Sigmoid colon (tissue), 7 donors: Measurements from ENCODE around the gene MPO. TPM values are rescaled to one million over a fixed set of nuclear protein-coding genes. Genes with fewer than 3 reads are reported as not detected.

Source experiments
- DNase-seq: peaks from one replicate; pipeline ENCODE4 v3.0.0-alpha.2; 2019
- H3K27ac ChIP-seq, 4 donors: fragments of 200-600 bp; sonication (generic); one replicate each; pipeline ENCODE4 v1.5.1; 2016 to 2019; ENCODE audit warnings: mild to moderate bottlenecking in 1 of 4
- H3K27me3 ChIP-seq, 3 donors: fragments of 200-600 bp; sonication (generic); one replicate each; pipeline ENCODE4 v1.5.1; 2019; ENCODE audit warnings: mild to moderate bottlenecking in 1 of 3
- H3K36me3 ChIP-seq, 4 donors: fragments of 200-600 bp; sonication (generic); one replicate each; pipeline ENCODE4 v1.5.1; 2016 to 2019
- H3K4me1 ChIP-seq, 4 donors: fragments of 200-600 bp; sonication (generic); one replicate each; pipeline ENCODE4 v1.5.1; 2017 to 2019
- H3K4me3 ChIP-seq, 4 donors: fragments of 200-600 bp; sonication (generic); one replicate each; pipeline ENCODE4 v1.5.1; 2017 to 2019; ENCODE audit warnings: mild to moderate bottlenecking in 2 of 4, moderate library complexity in 1 of 4
- H3K9me3 ChIP-seq, 4 donors: fragments of 200-600 bp in 3 of 4; sonication (generic) in 3 of 4; one replicate each; pipeline versions ENCODE4 v1.5.1 to v1.6.1; 2013 to 2019
- EP300 ChIP-seq, 4 donors: sonication (generic); formaldehyde crosslinking; IDR thresholded peaks; one replicate each; pipeline ENCODE4 v1.6.1; 2017; ENCODE audit warnings: antibody characterized with exemption in 4 of 4
- POLR2A ChIP-seq, 2 donors: fragments of 450-650 bp; IDR thresholded peaks; one replicate each; pipeline ENCODE4 v1.6.1; 2016; ENCODE audit warnings: antibody characterized with exemption in 2 of 2, mild to moderate bottlenecking in 2 of 2, moderate library complexity in 2 of 2
- POLR2AphosphoS5 ChIP-seq, 4 donors: sonication (generic); formaldehyde crosslinking; IDR thresholded peaks; one replicate each; pipeline ENCODE4 v1.6.1; 2017; ENCODE audit warnings: antibody characterized with exemption in 4 of 4
- WGBS, 2 donors: extraction: QIAGEN DNeasy Blood & Tissue Kit; methylation state at CpG; one replicate each; pipeline ENCODE4 v1.1.7; 2013; 5-methylcytosine and 5-hydroxymethylcytosine counted together
- intact Hi-C: fragments of 100-400 bp; cut with DNase I; formaldehyde crosslinking; loops from one replicate; pipeline ENCODE4 v1.15.1; 2023
- polyA plus RNA-seq, 3 donors: library from polyadenylated mRNA; stranded (reverse); fragments of 200-250 nt; gene quantifications; one replicate each; pipeline ENCODE4 v1.2.3, GENCODE V29; 2013
- total RNA-seq, 4 donors: library from RNA; depleted of rRNA; stranded (reverse); fragments of >200 nt; gene quantifications; one replicate each; pipeline ENCODE4 v1.1.0, GENCODE V29; 2016
- TF ChIP-seq, protein P1 (sequence below), 4 experiments: fragments of 450-650 bp in 3 of 4; fragments of 200-600 bp in 1 of 4; IDR thresholded peaks; one replicate each; pipeline ENCODE4 v1.5.1; 2016 to 2019; ENCODE audit warnings: antibody characterized with exemption in 4 of 4, mild to moderate bottlenecking in 3 of 4, moderate library complexity in 2 of 4
- donor health status: healthy with polysubstance abuse.
- donor health status: Bipolar disorder and iron deficiency.
- donor health status: healthy.

Gene MPO
- total and polyA plus RNA-seq, 7 donors: 0.36 to 0.44 TPM; not detected in 5

GRCh38 chr17:58322581-58323185 lies 41.9 kb upstream of the MPO start:
- no peak overlapping the region for H3K4me3 ChIP-seq
- H3K4me1 ChIP-seq: peaks cover 0 to 26% (median 22%) of the 10 kb centered on the region in 4 donors
- no peak for DNase-seq
- H3K9me3 ChIP-seq: no peaks in the 10 kb centered on the region
- TF ChIP-seq, protein P1, sequence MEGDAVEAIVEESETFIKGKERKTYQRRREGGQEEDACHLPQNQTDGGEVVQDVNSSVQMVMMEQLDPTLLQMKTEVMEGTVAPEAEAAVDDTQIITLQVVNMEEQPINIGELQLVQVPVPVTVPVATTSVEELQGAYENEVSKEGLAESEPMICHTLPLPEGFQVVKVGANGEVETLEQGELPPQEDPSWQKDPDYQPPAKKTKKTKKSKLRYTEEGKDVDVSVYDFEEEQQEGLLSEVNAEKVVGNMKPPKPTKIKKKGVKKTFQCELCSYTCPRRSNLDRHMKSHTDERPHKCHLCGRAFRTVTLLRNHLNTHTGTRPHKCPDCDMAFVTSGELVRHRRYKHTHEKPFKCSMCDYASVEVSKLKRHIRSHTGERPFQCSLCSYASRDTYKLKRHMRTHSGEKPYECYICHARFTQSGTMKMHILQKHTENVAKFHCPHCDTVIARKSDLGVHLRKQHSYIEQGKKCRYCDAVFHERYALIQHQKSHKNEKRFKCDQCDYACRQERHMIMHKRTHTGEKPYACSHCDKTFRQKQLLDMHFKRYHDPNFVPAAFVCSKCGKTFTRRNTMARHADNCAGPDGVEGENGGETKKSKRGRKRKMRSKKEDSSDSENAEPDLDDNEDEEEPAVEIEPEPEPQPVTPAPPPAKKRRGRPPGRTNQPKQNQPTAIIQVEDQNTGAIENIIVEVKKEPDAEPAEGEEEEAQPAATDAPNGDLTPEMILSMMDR (IDR thresholded peaks at IDR 0.05): no peak
- no peak for TF ChIP-seq EP300 (IDR thresholded peaks at IDR 0.05)
- TF ChIP-seq POLR2AphosphoS5 (IDR thresholded peaks at IDR 0.05): no peak
- no peak for TF ChIP-seq POLR2A (IDR thresholded peaks at IDR 0.05)
- H3K36me3 ChIP-seq: peaks cover 0 to 8% (median 0%) of the 10 kb centered on the region in 4 donors
- H3K27ac ChIP-seq: no peak overlapping the region
- intact Hi-C loops: loop anchor here (5.0 kb wide), 3 partner anchors 95 to 190 kb away; partner anchors contain the start of genes MKS1, MTMR4 and RNF43
- WGBS, 2 donors: 97 to 98% methylated on average over 9 of the region's 9 CpGs
- peaks cover 0 to 6% (median 0%) of the 10 kb centered on the region in 3 donors for H3K27me3 ChIP-seq

GRCh38 chr17:58321571-58322525 lies 41.1 kb upstream of the MPO start:
- no peak for DNase-seq
- Histone ChIP-seq H3K4me1 (peaks cover 0 to 26% (median 22%) of the 10 kb centered on the region in 4 donors), H3K27ac (no peak overlapping the region), H3K27me3 (peaks cover 0 to 6% (median 0%) of the 10 kb centered on the region in 3 donors), H3K4me3 (no peak overlapping the region), H3K9me3 (no peaks in the 10 kb centered on the region), H3K36me3 (peaks cover 0 to 8% (median 0%) of the 10 kb centered on the region in 4 donors)
- TF ChIP-seq POLR2A (IDR thresholded peaks at IDR 0.05): no peak
- no peak for TF ChIP-seq EP300 (IDR thresholded peaks at IDR 0.05)
- TF ChIP-seq, protein P1 (IDR thresholded peaks at IDR 0.05): no peak
- no peak for TF ChIP-seq POLR2AphosphoS5 (IDR thresholded peaks at IDR 0.05)
- intact Hi-C loops: loop anchor here (5.0 kb wide), 3 partner anchors 95 to 190 kb away; partner anchors contain the start of genes MKS1, MTMR4 and RNF43
- 92 to 95% methylated on average over 18 of the region's 18 CpGs for WGBS, 2 donors

DNA sequence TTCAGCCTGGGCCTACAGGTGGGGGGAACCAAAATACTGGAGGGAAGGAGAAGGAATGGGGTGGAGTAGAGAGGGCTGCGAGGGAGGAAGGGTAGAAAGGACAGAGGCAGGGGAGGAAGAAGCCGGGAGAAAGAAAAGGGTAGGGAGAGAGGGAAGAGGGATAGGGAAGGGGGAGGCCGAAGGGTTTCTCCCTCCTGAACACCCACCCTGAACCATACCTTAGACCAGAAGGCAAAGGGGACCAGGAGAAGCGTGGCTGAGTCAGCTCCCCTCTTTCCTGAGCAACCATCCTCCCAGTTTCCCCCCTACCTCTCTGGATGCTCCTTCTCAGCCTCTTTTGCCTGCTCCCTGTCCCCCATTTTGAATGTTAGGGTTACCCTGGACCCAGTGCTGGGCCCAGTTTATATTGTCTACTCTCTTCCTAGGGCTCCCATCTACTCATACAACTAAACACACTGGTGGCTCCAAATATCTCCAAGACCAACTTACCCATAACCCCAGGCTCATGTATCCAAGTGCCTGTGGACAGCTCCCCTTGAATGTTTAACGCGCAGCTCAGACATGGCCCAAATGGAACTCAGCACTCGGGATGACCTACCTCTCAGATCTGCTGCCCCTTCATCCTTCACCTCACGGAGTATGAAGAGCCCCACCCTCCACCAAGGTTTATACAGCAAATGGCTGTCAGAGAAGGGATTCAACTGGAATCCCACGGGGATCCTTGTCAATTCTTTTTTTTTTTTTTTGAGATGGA lies 40.0 kb upstream of the MPO start:
- no peak for TF ChIP-seq EP300 (IDR thresholded peaks at IDR 0.05)
- TF ChIP-seq, protein P1 (IDR thresholded peaks at IDR 0.05): no peak
- no peak for TF ChIP-seq POLR2A (IDR thresholded peaks at IDR 0.05)
- no peak for TF ChIP-seq POLR2AphosphoS5 (IDR thresholded peaks at IDR 0.05)
- no peak overlapping the region for H3K4me3 ChIP-seq
- 94 to 95% methylated on average over 9 of the region's 9 CpGs for WGBS, 2 donors
- H3K9me3 ChIP-seq: no peaks in the 10 kb centered on the region
- peak; percentile 27 for DNase-seq
- peaks cover 0 to 26% (median 22%) of the 10 kb centered on the region in 4 donors for H3K4me1 ChIP-seq
- peaks cover 0 to 6% (median 0%) of the 10 kb centered on the region in 3 donors for H3K27me3 ChIP-seq
- intact Hi-C loops: loop anchor here (5.0 kb wide), 3 partner anchors 97 to 192 kb away; partner anchors contain the start of genes MKS1, MTMR4 and RNF43
- H3K27ac ChIP-seq: no peak overlapping the region
- H3K36me3 ChIP-seq: peaks cover 0 to 8% (median 0%) of the 10 kb centered on the region in 4 donors

- peaks cover 0 to 23% (median 17%) of the 10 kb centered on the region in 4 donors for H3K4me1 ChIP-seq
- no peak overlapping the region for H3K4me3 ChIP-seq
- WGBS, 2 donors: 95 to 98% methylated on average over 7 of the region's 7 CpGs
- no peak overlapping the region for H3K27ac ChIP-seq
- H3K36me3 ChIP-seq: peaks cover 0 to 8% (median 0%) of the 10 kb centered on the region in 4 donors
- peaks cover 0 to 6% (median 0%) of the 10 kb centered on the region in 3 donors for H3K27me3 ChIP-seq
- TF ChIP-seq POLR2AphosphoS5 (IDR thresholded peaks at IDR 0.05): no peak
- no peak for TF ChIP-seq EP300 (IDR thresholded peaks at IDR 0.05)
- TF ChIP-seq, protein P1 (IDR thresholded peaks at IDR 0.05): no peak
- no peak for TF ChIP-seq POLR2A (IDR thresholded peaks at IDR 0.05)
- peak; percentile 50 for DNase-seq
- intact Hi-C loops: loop anchor here (5.0 kb wide), 3 partner anchors 97 to 192 kb away; partner anchors contain the start of genes MKS1, MTMR4 and RNF43
- no peaks in the 10 kb centered on the region for H3K9me3 ChIP-seq
Observed at GRCh38 chr17:58320163-58320558, 39.4 kb upstream of the MPO start.
